Activated gamma-delta T cell treated with Interleukin-2 at 50 U/mL for 16 hours (primary cell): ENCODE results near the gene APOBEC3G.
A peak's percentile ranks its signal among the peaks of the same experiment; 100 is the strongest.

Experiments used
- DNase-seq: peaks from one replicate; pipeline ENCODE4 v3.0.0-alpha.2; 2020

The APOBEC3G gene

DNA sequence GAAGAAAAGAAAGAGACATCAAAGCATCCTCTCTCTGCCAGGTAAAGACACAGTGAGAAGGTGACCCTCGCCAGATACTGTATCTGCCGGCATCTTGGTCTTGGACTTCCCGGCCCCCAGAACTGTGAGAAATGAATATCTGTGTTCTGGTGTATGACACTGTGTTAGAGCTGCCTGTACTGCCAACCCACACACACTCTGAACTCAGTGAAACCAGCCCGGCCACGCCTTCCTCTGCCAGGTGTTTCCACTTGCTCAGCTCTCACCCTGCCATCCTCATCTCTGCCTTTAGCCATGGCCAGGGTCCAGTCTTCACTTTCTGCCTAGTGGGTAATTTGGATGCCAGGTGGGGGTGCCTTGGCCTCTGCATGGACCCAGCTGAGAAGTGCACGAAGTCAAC, 51.4 kb downstream of the APOBEC3G start:
- DNase-seq = no peak

DNA sequence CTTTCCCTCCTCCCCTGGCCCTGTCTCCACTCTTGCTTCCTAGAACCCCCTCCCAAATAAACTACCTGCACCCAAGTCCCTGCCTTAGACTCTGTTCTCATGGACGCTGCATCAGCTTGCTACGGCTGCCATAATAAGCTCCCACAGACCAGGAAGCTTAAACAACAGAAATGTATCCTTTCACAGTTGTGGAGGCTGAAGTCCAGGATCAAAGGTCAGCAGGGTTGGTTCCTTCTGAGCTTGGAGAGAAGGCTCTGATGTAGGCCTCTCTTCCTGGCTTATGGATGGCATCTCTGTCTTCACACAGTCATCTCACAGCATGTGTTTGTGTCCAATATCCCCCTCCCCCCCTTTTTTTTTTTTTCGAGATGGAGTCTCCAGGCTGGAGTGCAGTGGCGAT, 52.0 kb downstream of the APOBEC3G start:
- no peak for DNase-seq

DNA sequence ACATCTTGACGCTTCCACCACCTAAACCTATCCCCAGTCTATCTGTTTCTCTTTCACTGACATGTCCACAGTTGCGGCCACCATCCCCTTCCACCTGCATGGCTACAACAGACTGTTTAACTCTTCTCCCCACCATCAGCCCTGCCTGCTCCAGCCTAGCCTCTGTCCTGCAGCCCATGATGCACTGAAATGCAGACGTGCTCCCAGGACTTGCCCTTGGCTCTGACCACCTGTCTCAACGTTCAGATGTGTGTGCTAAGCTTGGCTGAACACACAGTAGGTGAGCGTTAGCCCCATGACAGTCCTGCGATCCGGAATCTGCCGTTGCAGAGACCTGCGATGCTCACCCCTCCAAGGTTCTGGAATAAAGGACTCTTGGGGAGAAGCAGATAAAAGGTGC, 52.7 kb downstream of the APOBEC3G start:
- DNase-seq = no peak

DNA sequence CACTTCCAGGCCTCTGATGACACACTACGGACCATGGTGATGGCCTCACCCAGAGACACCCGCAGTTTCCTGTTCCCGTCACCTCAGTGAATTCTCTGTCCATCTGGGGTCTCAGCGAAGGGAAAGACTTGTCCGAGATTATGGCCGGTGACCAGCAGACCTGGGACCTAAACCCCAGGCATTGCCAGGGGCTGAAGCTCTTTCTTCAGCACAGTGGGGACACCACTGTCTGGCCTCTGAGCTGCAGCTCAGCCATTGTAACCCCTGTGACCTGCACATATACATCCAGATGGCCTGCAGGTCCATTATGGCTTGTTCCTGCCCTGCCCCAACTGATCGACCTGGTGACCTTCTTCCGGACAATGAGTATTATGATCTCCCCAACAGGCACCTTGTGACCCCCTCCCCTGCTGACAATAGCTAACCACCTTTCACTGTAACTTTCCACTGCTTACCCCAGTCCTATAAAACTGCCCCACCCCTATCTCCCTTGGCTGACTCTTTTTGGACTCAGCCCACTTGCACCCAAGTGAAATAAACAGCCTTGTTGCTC, 53.2 kb downstream of the APOBEC3G start:
- DNase-seq = no peak

DNA sequence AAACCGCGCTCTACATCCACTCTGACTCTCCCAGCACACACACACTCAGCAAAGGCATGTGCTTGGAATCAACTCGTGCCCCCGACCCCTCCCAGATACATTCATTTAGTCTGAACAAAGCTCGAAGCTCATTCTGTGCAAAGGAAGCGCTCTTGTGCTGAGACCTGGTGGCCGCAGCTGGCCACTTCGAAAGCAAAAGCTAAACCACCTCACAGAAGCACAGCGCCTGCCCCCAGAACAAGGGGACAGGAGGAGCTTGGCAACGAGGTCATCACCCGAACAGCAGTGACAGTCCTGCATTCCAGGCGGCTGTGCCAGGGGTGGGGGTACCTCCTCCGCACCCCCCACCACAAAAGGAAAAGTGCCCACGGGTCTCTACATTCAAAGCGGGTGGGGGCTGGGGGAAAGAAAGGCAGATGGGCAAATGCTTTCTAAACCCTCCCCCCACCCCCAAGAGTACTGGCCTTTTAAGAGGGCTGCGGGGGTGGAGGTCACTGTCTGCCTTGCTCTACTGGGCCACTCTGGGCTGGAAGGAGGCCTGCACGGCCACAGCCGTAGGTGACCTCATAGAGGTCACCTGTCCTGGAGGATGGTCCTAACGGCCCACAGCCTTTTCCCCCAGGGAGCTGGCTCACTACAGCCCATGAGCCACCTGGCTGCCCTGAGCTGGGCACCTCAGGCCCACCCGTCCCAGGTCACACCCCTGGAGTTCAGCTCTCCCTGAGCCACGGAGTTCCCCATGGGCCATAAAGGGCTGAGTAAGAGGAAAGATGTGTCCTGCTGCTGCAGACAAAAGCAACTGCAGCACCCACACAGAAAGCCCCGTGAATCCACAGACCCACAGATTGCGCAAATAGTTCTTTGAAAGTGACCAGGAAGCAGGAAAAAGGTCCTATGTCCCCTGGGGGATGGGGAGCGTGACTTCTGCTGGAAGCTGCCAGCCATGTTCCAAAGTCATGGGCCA, 54.1 kb downstream of the APOBEC3G start:
- DNase-seq = no peak

DNA sequence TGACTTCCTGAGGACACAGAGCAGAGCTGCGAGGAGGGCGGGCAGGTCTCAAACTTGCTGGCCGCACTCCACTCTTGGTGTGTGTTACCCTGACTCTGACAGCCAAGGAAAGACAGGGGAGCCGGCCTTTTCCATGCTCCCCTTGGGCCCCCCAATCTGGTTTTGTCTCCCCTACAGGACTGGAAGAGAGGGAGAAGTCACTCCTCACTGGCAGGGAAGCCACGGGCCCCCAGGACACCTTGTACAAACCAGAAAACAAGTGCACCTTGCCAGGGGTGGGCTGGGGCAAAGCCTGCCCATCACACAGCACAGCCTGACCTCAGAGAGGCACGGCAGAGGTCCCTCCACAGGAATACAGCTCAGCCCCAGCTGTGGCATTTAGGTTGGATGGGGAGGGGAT, 55.2 kb downstream of the APOBEC3G start:
- DNase-seq = no peak

DNA sequence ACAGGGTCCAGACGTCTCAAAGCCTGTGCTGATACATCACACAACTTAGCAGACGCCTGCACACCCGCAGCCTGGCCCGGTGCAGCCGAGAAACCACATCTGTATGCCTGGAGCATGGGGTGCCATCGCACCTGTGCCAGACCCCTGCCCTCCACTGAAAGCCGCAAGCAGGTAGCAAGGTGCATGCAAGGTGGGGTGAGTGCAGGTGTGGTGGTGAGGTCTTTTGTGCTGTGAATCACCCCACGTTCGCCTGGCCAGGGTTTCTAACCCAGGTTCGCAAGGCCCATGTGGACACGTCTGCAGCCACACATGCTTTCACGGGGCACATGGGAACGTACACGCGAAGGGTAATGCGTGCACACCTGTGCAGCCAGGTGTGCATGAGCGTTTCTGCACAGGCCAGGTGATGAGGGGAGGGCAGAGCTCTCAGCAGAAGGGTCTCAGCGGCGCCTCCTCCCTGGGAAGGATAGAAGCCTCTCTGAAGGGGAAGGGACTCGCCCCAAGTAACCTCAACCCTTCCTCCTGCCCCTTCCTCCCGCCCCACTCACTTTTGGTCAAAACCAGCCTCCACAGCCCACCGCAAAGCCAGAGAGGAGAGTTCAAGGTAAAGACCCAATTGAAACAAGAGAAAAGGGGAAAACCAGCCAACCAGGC, 55.9 kb downstream of the APOBEC3G start:
- no peak for DNase-seq

DNA sequence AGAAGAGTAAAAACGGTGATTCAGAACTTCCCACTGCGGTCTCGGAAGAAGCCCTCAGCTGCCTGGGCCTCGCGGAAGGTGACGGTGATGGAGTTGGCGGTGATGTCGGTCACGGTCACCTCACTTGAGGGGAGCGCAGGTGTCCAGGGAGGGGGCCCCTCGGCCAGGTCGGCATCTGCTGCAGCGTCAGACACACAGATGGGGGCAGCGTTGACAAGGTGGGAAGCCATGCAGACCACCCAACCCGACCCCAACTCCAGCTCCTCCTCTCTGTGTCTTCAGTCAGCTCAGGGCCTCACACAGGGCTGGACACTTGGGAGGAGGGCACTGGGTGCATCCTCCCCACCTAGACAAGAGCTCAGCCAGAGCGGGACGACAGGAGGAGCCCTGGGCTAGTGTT, 56.8 kb downstream of the APOBEC3G start:
- DNase-seq = no peak

DNA sequence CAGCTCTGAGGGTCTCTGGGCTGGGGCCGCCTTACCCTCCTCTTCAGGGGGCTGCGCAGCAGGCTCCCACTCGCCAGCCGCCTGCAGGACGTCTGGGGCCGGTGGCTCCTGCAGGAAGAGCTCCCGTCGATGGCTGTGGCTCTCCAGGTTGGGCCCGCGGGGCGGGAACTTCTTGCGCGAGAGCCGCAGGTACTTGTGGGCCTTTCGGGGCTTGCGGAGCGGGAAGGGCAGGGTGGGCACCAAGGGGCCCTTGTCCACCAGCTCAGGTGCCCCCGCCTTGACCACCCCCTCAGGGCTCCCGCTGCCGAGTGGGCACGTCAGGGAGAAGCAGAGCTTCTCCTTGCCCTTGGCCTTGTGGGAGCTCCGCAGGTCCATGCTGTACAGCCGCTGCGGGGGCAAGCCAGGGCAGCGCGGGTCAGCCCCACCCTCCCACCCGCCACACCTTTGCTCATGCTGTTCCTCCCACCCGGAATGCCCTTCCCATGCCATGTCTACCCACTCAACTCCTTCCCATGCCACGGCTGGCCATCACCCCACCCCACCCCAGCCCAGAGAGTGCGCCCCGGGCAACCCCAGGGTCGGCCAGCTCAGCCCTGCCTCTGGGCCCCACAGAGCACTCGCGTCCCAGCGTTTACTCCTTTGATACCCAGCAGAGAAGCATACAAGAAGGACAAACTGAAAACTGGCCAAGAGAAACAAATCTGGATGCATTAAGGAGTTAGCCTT, 57.5 kb downstream of the APOBEC3G start:
- DNase-seq = no peak

DNA sequence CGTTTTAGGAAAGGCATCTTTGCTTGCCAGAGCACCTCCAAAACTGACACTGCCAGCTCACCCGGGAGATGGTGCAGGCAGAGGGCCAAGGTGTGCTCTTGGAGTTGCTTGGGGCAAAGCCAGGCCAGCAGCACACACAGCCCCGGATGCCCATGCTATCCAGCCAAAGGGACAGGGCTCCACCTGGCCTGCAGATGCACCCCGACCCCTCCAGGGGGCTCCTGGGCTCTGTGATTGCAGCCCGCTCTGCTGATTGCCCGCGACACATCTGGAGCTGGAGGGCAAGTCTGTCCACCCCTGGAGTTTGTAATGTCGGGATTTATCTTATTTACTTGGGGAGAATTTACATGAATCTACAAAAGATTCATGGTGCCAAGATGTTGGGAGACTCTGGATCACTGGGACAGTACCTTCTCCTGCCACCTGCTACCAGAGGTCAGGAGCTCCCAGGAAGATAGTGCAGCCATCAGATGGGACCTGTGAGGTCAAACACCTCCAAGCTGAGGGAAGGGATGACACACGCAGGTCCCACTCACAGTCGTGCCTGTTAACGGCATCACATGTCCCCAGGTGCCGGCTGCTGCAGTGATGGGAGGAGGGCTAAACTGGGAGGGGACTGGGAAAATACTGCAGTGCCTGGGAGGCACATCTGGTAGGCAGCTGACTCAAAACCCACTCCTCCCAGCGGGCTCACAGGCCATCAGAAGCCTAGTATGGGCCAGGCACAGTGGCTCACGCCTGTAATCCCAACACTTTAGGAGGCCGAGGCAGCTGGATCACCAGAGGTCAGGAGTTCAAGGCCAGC, 58.2 kb downstream of the APOBEC3G start:
- DNase-seq = peak; percentile 49

DNA sequence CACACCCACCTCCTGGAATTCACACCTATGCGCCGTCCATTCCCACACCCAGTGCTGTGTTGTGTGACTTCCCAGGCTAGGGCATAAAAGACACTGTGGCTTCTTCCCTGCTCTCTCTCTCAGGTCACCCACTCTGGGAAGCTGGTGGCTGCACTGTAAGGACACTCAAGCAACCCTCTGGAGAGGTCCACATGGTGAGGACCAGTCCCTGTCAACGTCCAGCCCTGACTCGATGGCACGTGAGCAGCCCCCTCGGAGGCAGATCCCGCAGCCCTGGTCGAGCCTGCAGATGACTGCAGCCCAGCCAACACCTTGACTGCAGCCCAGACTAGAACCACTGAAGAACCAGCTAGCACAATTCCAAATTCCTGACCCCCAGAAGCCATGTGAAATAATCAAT, 59.2 kb downstream of the APOBEC3G start:
- DNase-seq = no peak
